HL-60 (cell line): ENCODE measurements around the gene SOX2.

Experiments used
- DNase-seq, 2 experiments: peaks; one replicate each; pipeline ENCODE4 v3.0.0-alpha.2; 2010 to 2020; ENCODE audit warnings: low read depth in 1 of 2, low spot score in 1 of 2
- H3K27ac ChIP-seq: fragments of 250-450 bp; sonication (Bioruptor Pico); replicated peaks from 2 replicates; pipeline ENCODE4 v1.5.1; 2020; ENCODE audit warnings: mild to moderate bottlenecking, moderate library complexity
- H3K27me3 ChIP-seq: fragments of 250-450 bp; sonication (Bioruptor Pico); 2 replicates; pipeline ENCODE4 v1.5.1; 2021; ENCODE audit warnings: mild to moderate bottlenecking, moderate library complexity; ENCODE audit not compliant: insufficient read depth, poor library complexity, severe bottlenecking
- H3K4me3 ChIP-seq: replicated peaks from 2 replicates; pipeline ENCODE4 v1.5.1; 2011; ENCODE audit warnings: mild to moderate bottlenecking, control low read depth, low read length; ENCODE audit not compliant: insufficient read depth
- GABPA ChIP-seq: IDR thresholded peaks from 2 replicates; pipeline ENCODE4 v1.6.1; 2012; ENCODE audit warnings: low read depth
- POLR2AphosphoS5 ChIP-seq: IDR thresholded peaks from 2 replicates; pipeline ENCODE4 v1.6.1; 2012; ENCODE audit warnings: low read depth
- SPI1 ChIP-seq: IDR thresholded peaks from 2 replicates; pipeline ENCODE4 v1.6.1; 2012; ENCODE audit warnings: low read depth, mild to moderate bottlenecking, borderline replicate concordance
- TF ChIP-seq, protein P1 (sequence below): IDR thresholded peaks from one replicate; pipeline ENCODE4 v1.5.1; 2011; ENCODE audit warnings: low read length, control low read depth, inconsistent platforms; ENCODE audit not compliant: insufficient read depth
- TF ChIP-seq, protein P2 (sequence below): IDR thresholded peaks from 2 replicates; pipeline ENCODE4 v1.6.1; 2012; ENCODE audit warnings: low read depth; ENCODE audit not compliant: insufficient replicate concordance

SOX2 gene

DNA sequence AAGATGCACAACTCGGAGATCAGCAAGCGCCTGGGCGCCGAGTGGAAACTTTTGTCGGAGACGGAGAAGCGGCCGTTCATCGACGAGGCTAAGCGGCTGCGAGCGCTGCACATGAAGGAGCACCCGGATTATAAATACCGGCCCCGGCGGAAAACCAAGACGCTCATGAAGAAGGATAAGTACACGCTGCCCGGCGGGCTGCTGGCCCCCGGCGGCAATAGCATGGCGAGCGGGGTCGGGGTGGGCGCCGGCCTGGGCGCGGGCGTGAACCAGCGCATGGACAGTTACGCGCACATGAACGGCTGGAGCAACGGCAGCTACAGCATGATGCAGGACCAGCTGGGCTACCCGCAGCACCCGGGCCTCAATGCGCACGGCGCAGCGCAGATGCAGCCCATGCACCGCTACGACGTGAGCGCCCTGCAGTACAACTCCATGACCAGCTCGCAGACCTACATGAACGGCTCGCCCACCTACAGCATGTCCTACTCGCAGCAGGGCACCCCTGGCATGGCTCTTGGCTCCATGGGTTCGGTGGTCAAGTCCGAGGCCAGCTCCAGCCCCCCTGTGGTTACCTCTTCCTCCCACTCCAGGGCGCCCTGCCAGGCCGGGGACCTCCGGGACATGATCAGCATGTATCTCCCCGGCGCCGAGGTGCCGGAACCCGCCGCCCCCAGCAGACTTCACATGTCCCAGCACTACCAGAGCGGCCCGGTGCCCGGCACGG lies 991 bp downstream of the SOX2 start:
- Histone ChIP-seq H3K27me3 (peaks cover 71% of the 10 kb centered on the region), H3K27ac (no peak overlapping the region), H3K4me3 (no peak overlapping the region)
- TF ChIP-seq, protein P1, sequence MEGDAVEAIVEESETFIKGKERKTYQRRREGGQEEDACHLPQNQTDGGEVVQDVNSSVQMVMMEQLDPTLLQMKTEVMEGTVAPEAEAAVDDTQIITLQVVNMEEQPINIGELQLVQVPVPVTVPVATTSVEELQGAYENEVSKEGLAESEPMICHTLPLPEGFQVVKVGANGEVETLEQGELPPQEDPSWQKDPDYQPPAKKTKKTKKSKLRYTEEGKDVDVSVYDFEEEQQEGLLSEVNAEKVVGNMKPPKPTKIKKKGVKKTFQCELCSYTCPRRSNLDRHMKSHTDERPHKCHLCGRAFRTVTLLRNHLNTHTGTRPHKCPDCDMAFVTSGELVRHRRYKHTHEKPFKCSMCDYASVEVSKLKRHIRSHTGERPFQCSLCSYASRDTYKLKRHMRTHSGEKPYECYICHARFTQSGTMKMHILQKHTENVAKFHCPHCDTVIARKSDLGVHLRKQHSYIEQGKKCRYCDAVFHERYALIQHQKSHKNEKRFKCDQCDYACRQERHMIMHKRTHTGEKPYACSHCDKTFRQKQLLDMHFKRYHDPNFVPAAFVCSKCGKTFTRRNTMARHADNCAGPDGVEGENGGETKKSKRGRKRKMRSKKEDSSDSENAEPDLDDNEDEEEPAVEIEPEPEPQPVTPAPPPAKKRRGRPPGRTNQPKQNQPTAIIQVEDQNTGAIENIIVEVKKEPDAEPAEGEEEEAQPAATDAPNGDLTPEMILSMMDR = no peak
- TF ChIP-seq POLR2AphosphoS5 (no peak), SPI1 (no peak), GABPA (no peak)
- TF ChIP-seq, protein P2, sequence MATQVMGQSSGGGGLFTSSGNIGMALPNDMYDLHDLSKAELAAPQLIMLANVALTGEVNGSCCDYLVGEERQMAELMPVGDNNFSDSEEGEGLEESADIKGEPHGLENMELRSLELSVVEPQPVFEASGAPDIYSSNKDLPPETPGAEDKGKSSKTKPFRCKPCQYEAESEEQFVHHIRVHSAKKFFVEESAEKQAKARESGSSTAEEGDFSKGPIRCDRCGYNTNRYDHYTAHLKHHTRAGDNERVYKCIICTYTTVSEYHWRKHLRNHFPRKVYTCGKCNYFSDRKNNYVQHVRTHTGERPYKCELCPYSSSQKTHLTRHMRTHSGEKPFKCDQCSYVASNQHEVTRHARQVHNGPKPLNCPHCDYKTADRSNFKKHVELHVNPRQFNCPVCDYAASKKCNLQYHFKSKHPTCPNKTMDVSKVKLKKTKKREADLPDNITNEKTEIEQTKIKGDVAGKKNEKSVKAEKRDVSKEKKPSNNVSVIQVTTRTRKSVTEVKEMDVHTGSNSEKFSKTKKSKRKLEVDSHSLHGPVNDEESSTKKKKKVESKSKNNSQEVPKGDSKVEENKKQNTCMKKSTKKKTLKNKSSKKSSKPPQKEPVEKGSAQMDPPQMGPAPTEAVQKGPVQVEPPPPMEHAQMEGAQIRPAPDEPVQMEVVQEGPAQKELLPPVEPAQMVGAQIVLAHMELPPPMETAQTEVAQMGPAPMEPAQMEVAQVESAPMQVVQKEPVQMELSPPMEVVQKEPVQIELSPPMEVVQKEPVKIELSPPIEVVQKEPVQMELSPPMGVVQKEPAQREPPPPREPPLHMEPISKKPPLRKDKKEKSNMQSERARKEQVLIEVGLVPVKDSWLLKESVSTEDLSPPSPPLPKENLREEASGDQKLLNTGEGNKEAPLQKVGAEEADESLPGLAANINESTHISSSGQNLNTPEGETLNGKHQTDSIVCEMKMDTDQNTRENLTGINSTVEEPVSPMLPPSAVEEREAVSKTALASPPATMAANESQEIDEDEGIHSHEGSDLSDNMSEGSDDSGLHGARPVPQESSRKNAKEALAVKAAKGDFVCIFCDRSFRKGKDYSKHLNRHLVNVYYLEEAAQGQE = no peak
- no peak for DNase-seq

DNA sequence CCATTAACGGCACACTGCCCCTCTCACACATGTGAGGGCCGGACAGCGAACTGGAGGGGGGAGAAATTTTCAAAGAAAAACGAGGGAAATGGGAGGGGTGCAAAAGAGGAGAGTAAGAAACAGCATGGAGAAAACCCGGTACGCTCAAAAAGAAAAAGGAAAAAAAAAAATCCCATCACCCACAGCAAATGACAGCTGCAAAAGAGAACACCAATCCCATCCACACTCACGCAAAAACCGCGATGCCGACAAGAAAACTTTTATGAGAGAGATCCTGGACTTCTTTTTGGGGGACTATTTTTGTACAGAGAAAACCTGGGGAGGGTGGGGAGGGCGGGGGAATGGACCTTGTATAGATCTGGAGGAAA lies 1.5 kb downstream of the SOX2 start:
- no peak for DNase-seq
- H3K4me3 ChIP-seq = no peak overlapping the region
- TF ChIP-seq, protein P2 = no peak
- TF ChIP-seq SPI1 = no peak
- TF ChIP-seq POLR2AphosphoS5 = no peak
- TF ChIP-seq GABPA = no peak
- TF ChIP-seq, protein P1 = no peak
- no peak overlapping the region for H3K27ac ChIP-seq
- peaks cover 75% of the 10 kb centered on the region for H3K27me3 ChIP-seq

DNA sequence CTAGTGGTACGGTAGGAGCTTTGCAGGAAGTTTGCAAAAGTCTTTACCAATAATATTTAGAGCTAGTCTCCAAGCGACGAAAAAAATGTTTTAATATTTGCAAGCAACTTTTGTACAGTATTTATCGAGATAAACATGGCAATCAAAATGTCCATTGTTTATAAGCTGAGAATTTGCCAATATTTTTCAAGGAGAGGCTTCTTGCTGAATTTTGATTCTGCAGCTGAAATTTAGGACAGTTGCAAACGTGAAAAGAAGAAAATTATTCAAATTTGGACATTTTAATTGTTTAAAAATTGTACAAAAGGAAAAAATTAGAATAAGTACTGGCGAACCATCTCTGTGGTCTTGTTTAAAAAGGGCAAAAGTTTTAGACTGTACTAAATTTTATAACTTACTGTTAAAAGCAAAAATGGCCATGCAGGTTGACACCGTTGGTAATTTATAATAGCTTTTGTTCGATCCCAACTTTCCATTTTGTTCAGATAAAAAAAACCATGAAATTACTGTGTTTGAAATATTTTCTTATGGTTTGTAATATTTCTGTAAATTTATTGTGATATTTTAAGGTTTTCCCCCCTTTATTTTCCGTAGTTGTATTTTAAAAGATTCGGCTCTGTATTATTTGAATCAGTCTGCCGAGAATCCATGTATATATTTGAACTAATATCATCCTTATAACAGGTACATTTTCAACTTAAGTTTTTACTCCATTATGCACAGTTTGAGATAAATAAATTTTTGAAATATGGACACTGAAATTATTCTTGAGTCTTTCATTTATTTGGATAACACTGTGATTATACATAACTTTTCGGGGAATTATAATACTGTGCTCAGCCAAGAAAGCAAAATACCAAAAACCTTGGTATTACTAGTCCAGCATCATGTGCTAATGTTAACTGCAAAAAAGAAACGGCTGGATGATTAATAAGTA lies 2.2 kb downstream of the SOX2 start:
- TF ChIP-seq, protein P2 = no peak
- no peak for TF ChIP-seq SPI1
- TF ChIP-seq, protein P1 = no peak
- no peak for TF ChIP-seq POLR2AphosphoS5
- TF ChIP-seq GABPA = no peak
- Histone ChIP-seq H3K27me3 (peaks cover 79% of the 10 kb centered on the region), H3K27ac (no peak overlapping the region), H3K4me3 (no peak overlapping the region)
- no peak for DNase-seq
